ENCODE measurements around the gene DHX8. TPM values are rescaled to one million over a fixed set of nuclear protein-coding genes. Genes with fewer than 3 reads are reported as not detected.

DHX8 gene
- 49.3 and 58.0 TPM in 2 replicates for total RNA-seq

GRCh38 chr17:43483674-43484551 is at the start of gene DHX8:
Gene DHX8 (plus strand): TSS chr17:43483975. CDS start chr17:43484038, 63 bp downstream.

GRCh38 chr17:43546319-43547188 is 62.8 kb downstream of the DHX8 start, which contains the start of gene ETV4:
Gene ETV4 (minus strand): TSS chr17:43546340. CDS start chr17:43545617, 723 bp downstream.

Small RNAs within 50 kb of the gene (small RNA-seq; reads per million reads assigned to genes)
- gene RNU6-406P (not detected), gene RNU6-971P (not detected)

Other genes with a start within 250 kb of the DHX8 start
- not detected in 2 replicates for gene RNU2-1, start 250.0 kb upstream of the DHX8 start, total RNA-seq
- 1.1 and 1.6 TPM in 2 replicates for gene ARL4D, start 85.0 kb upstream of the DHX8 start, total RNA-seq
- 20.3 and 20.5 TPM in 2 replicates for gene ETV4, start 62.4 kb downstream of the DHX8 start, total RNA-seq
- under 0.01 TPM in 1 of 2 replicates, not detected in the other for gene MEOX1, start 177.9 kb downstream of the DHX8 start, total RNA-seq

All from vein endothelial cell (primary cell).